K562 (cell line): ENCODE measurements around the gene POLD2. TPM values are rescaled to one million over a fixed set of nuclear protein-coding genes. Genes with fewer than 3 reads are reported as not detected.

Experiments used
- ATAC-seq: fragments of 200-7000 bp; cut with Tn5 transposase; 3 replicates; pipeline ENCODE4 v1.9.1; 2020; ENCODE audit warnings: moderate library complexity
- BruUV-seq: library from RNA; stranded (reverse); fragments of 400-500 nt; replicated peaks from 2 replicates; lab custom pipeline; 2021; lab: Mats Ljungman, UMichigan
- CTCF ChIA-PET: fragments of 300-600 bp; formaldehyde crosslinking; extraction: SDS; loops from one replicate; lab custom pipeline; 2021; ENCODE audit warnings: low intra/inter-chr PET ratio; lab: Yijun Ruan, JAX
- POLR2A ChIA-PET: fragments of 300-600, 350-650 bp; sonication (Branson Sonifier 250); formaldehyde crosslinking; extraction: SDS; loops from one replicate; lab custom pipeline; 2021; ENCODE audit warnings: antibody characterized with exemption, inconsistent platforms; lab: Yijun Ruan, JAX
- DNase-seq, 4 experiments: peaks; one replicate each; pipeline versions ENCODE4 v3.0.0 to v3.0.0-alpha.2; 2011 to 2018; ENCODE audit warnings: low spot score in 3 of 4, mixed read lengths in 3 of 4; ENCODE audit errors: extremely low read depth in 1 of 4
- FAIRE-seq: peaks from 2 replicates; lab custom pipeline; 2011; peaks lifted over from hg19 to GRCh38; lab: Jason Lieb, UNC
- H2AFZ ChIP-seq: 2 replicates; pipeline ENCODE4 v1.6.0; 2011; ENCODE audit warnings: low read depth, low read length, control low read depth, inconsistent platforms
- H3K27ac ChIP-seq: fragments of 200-600 bp; 3 replicates; pipeline ENCODE4 v1.8.0; 2011; ENCODE audit warnings: low read depth, mild to moderate bottlenecking, control low read depth, inconsistent platforms, low read length, moderate library complexity, mixed read lengths; ENCODE audit errors: extremely low read depth
- H3K27me3 ChIP-seq, 2 experiments: fragments of 300-600 bp in 1 of 2; 2 replicates in 1 of 2; 3 replicates in 1 of 2; pipeline versions ENCODE4 v1.6.0 to v1.8.0; 2011; ENCODE audit warnings: inconsistent platforms in 2 of 2, low read length in 2 of 2, mild to moderate bottlenecking in 1 of 2, mixed read lengths in 1 of 2, moderate library complexity in 1 of 2; ENCODE audit not compliant: control insufficient read depth in 2 of 2, insufficient read depth in 2 of 2
- H3K36me3 ChIP-seq: fragments of 300-600 bp; 3 replicates; pipeline ENCODE4 v1.8.0; 2011; ENCODE audit warnings: mild to moderate bottlenecking, low read length, inconsistent platforms; ENCODE audit not compliant: control insufficient read depth, insufficient read depth
- H3K4me1 ChIP-seq, 2 experiments: fragments of 200-600 bp in 1 of 2; replicated peaks in 1 of 2; 2 replicates in 1 of 2; 3 replicates in 1 of 2; pipeline versions ENCODE4 v1.5.1 to v1.8.0; 2011; ENCODE audit warnings: inconsistent platforms in 2 of 2, low read length in 2 of 2, mild to moderate bottlenecking in 1 of 2, mixed read lengths in 1 of 2, moderate library complexity in 1 of 2; ENCODE audit not compliant: control insufficient read depth in 2 of 2, insufficient read depth in 2 of 2
- H3K4me2 ChIP-seq: 2 replicates; pipeline ENCODE4 v1.6.1; 2011; ENCODE audit warnings: low read length, control low read depth, inconsistent platforms, mixed read lengths; ENCODE audit not compliant: insufficient read depth
- H3K4me3 ChIP-seq: fragments of 200-600 bp; sonication (generic), shearing (Covaris generic); 2 replicates; pipeline ENCODE4 v1.5.1; 2016; ENCODE audit warnings: control low read depth, inconsistent platforms
- H3K79me2 ChIP-seq: fragments of 200-600 bp; 3 replicates; pipeline ENCODE4 v1.8.0; 2011; ENCODE audit warnings: low read length, inconsistent platforms; ENCODE audit not compliant: control insufficient read depth, insufficient read depth
- H3K9ac ChIP-seq, 2 experiments: 2 replicates each; pipeline versions ENCODE4 v1.6.0 to v1.6.1; 2011; ENCODE audit warnings: low read depth in 2 of 2, low read length in 2 of 2, control low read depth in 1 of 2, inconsistent platforms in 1 of 2, mild to moderate bottlenecking in 1 of 2, mixed read lengths in 1 of 2; ENCODE audit not compliant: insufficient read depth in 1 of 2
- H3K9me1 ChIP-seq: one replicate; pipeline ENCODE4 v1.6.0; 2011; ENCODE audit warnings: inconsistent platforms, mild to moderate bottlenecking, low read length, moderate library complexity; ENCODE audit not compliant: control insufficient read depth, insufficient read depth
- H3K9me3 ChIP-seq: replicated peaks from 2 replicates; pipeline ENCODE4 v1.5.1; 2011; ENCODE audit warnings: low read depth, low read length, inconsistent platforms; ENCODE audit not compliant: control insufficient read depth, insufficient read depth
- H4K20me1 ChIP-seq: replicated peaks from 2 replicates; pipeline ENCODE4 v1.6.1; 2011; ENCODE audit warnings: low read length, inconsistent platforms, mixed read lengths; ENCODE audit not compliant: control insufficient read depth, insufficient read depth
- RBM14 ChIP-seq: fragments of 200-400 bp; formaldehyde crosslinking; IDR thresholded peaks from 2 replicates; pipeline ENCODE4 v1.6.1; 2018; ENCODE audit warnings: low read depth, mild to moderate bottlenecking, low read length, moderate library complexity, borderline replicate concordance; ENCODE audit not compliant: insufficient read depth
- SNRNP70 ChIP-seq: fragments of 200-400 bp; formaldehyde crosslinking; optimal IDR thresholded peaks from 2 replicates; pipeline ENCODE3; 2017; ENCODE audit warnings: low read depth, low read length
- ZNF57 ChIP-seq: fragments of 450-650 bp; formaldehyde crosslinking; IDR thresholded peaks from 2 replicates; pipeline ENCODE4 v1.4.0; 2020; ENCODE audit warnings: mild to moderate bottlenecking, moderate library complexity
- ZNF696 ChIP-seq: fragments of 250-450 bp; sonication (Bioruptor Pico); conservative IDR thresholded peaks from 2 replicates; pipeline ENCODE4 v1.4.0; 2020; ENCODE audit warnings: mild to moderate bottlenecking, moderate library complexity
- WGBS: fragments of 100-300 bp; shearing (Covaris generic); methylation state at CpG from one replicate; pipeline ENCODE4 v1.1.6; 2016; ENCODE audit warnings: low coverage, mixed read lengths; ENCODE audit not compliant: insufficient coverage; ENCODE audit errors: missing lambda C conversion rate; 5-methylcytosine and 5-hydroxymethylcytosine counted together
- in situ Hi-C: fragments of 300-500 bp; cut with MboI; formaldehyde crosslinking; loops from 4 replicates; pipeline ENCODE4 v1.15.0; 2018; ENCODE audit warnings: inconsistent platforms, mixed read lengths
- intact Hi-C: fragments of 100-400 bp; cut with micrococcal nuclease; formaldehyde crosslinking; loops from 2 replicates; pipeline ENCODE4 v1.14.2; 2022
- polyA plus RNA-seq, 8 experiments: library from polyadenylated mRNA; depleted of rRNA in 4 of 8; stranded (reverse) in 5 of 8; unstranded in 3 of 8; fragments of >200 nt; fragmentation: Nextera tagmentation in 2 of 8; fragmentation: Illumina TruSeq in 1 of 8; extraction: Ambion mirVana in 2 of 8; extraction: Trizol in 1 of 8; gene quantifications; 2 replicates each; pipeline versions ENCODE4 v1.2.1 to v1.2.3, GENCODE V29; 2011 to 2014; ENCODE audit warnings: inconsistent platforms in 1 of 8, missing spikeins in 1 of 8
- total RNA-seq, 7 experiments: library from RNA; depleted of rRNA in 6 of 7; stranded (reverse); fragments of >200 nt in 6 of 7; fragmentation: Illumina TruSeq in 2 of 7; extraction: Trizol in 2 of 7; gene quantifications; 2 replicates each; pipeline versions ENCODE4 v1.2.1 to v1.2.3, GENCODE V29; 2011 to 2021; ENCODE audit warnings: low replicate concordance in 1 of 7
- TF ChIP-seq, protein P1 (sequence below): fragments of 450-650 bp; IDR thresholded peaks from 2 replicates; pipeline ENCODE4 v1.6.1; 2016; ENCODE audit warnings: mild to moderate bottlenecking, moderate library complexity
- TF ChIP-seq, protein P2 (sequence below): fragments of 200-800 bp; sonication (Bioruptor generic); IDR thresholded peaks from 2 replicates; pipeline ENCODE4 v1.6.1; 2017; ENCODE audit warnings: missing genetic modification characterization, missing compliant biosample characterization
- TF ChIP-seq, protein P3 (sequence below), 2 experiments: fragments of 450-650 bp in 1 of 2; sonication (generic) in 1 of 2; formaldehyde crosslinking in 1 of 2; IDR thresholded peaks in 1 of 2; conservative IDR thresholded peaks in 1 of 2; 2 replicates each; pipeline versions ENCODE4 v1.6.1 to v1.8.1; 2016 to 2023; ENCODE audit warnings: mild to moderate bottlenecking in 2 of 2, moderate library complexity in 2 of 2, inconsistent platforms in 1 of 2, missing genetic modification reagents in 1 of 2

POLD2 gene
- total and polyA plus RNA-seq, 9 of the 15 experiments (the other 6 are each of a cell fraction or from before 2014, with no cell fraction given), result 29.7 to 259 (median 225) TPM

DNA sequence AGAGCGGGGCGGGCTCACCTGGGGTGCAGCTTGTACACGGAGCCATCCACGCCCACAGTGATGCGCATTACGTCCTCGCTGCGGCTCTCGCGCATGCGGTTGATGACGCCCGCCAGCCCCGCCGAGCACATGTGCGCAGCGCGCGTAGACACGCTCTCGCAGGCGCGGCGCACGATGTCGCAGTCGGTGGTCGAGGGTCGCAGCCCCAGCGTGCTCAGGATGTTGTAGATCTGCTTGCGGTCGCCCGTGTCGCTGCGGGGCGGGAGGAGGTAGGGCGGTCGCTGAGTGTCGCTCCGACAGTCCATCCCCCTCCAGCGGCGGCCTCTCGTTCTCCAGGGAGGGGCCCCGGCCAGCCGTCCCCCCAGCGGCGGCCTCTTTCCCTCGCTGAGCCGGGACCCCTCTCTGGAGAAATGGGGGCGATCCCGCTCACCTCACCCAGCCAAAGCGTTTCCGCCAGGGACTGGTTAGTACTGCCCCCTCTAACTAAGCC lies 22.2 kb upstream of the POLD2 start:
- H3K36me3 ChIP-seq, result no peaks in the 10 kb centered on the region
- no peaks in the 10 kb centered on the region for H4K20me1 ChIP-seq
- no peak overlapping the region for H3K9ac ChIP-seq
- DNase-seq, result peak in 2 of 4 experiments; percentile 9 to 22
- H3K27ac ChIP-seq, result no peak overlapping the region
- H3K4me1 ChIP-seq, result peaks cover 21 to 62% of the 10 kb centered on the region in 2 experiments
- in situ Hi-C loops, result no loop called here
- FAIRE-seq, result no peak
- H3K27me3 ChIP-seq, result no peaks in the 10 kb centered on the region
- H3K4me2 ChIP-seq, result peak overlapping the region; percentile 64
- ChIA-PET CTCF (no interaction called here), POLR2A (no interaction called here)
- no peak for ATAC-seq
- H3K9me3 ChIP-seq, result no peaks in the 10 kb centered on the region
- intact Hi-C loops, result loop anchor here (5.0 kb wide), 1 partner anchor 52 kb away; no protein-coding TSS in a partner anchor
- no peak overlapping the region for H3K4me3 ChIP-seq
- no peaks in the 10 kb centered on the region for H3K9me1 ChIP-seq
- WGBS, result 43% methylated on average over 16 of the region's 53 CpGs
- BruUV-seq, result no TSS peak
- H2AFZ ChIP-seq, result peak overlapping the region; percentile 61
- H3K79me2 ChIP-seq, result no peaks in the 10 kb centered on the region
- no peak for TF ChIP-seq SNRNP70
- TF ChIP-seq, protein P1, sequence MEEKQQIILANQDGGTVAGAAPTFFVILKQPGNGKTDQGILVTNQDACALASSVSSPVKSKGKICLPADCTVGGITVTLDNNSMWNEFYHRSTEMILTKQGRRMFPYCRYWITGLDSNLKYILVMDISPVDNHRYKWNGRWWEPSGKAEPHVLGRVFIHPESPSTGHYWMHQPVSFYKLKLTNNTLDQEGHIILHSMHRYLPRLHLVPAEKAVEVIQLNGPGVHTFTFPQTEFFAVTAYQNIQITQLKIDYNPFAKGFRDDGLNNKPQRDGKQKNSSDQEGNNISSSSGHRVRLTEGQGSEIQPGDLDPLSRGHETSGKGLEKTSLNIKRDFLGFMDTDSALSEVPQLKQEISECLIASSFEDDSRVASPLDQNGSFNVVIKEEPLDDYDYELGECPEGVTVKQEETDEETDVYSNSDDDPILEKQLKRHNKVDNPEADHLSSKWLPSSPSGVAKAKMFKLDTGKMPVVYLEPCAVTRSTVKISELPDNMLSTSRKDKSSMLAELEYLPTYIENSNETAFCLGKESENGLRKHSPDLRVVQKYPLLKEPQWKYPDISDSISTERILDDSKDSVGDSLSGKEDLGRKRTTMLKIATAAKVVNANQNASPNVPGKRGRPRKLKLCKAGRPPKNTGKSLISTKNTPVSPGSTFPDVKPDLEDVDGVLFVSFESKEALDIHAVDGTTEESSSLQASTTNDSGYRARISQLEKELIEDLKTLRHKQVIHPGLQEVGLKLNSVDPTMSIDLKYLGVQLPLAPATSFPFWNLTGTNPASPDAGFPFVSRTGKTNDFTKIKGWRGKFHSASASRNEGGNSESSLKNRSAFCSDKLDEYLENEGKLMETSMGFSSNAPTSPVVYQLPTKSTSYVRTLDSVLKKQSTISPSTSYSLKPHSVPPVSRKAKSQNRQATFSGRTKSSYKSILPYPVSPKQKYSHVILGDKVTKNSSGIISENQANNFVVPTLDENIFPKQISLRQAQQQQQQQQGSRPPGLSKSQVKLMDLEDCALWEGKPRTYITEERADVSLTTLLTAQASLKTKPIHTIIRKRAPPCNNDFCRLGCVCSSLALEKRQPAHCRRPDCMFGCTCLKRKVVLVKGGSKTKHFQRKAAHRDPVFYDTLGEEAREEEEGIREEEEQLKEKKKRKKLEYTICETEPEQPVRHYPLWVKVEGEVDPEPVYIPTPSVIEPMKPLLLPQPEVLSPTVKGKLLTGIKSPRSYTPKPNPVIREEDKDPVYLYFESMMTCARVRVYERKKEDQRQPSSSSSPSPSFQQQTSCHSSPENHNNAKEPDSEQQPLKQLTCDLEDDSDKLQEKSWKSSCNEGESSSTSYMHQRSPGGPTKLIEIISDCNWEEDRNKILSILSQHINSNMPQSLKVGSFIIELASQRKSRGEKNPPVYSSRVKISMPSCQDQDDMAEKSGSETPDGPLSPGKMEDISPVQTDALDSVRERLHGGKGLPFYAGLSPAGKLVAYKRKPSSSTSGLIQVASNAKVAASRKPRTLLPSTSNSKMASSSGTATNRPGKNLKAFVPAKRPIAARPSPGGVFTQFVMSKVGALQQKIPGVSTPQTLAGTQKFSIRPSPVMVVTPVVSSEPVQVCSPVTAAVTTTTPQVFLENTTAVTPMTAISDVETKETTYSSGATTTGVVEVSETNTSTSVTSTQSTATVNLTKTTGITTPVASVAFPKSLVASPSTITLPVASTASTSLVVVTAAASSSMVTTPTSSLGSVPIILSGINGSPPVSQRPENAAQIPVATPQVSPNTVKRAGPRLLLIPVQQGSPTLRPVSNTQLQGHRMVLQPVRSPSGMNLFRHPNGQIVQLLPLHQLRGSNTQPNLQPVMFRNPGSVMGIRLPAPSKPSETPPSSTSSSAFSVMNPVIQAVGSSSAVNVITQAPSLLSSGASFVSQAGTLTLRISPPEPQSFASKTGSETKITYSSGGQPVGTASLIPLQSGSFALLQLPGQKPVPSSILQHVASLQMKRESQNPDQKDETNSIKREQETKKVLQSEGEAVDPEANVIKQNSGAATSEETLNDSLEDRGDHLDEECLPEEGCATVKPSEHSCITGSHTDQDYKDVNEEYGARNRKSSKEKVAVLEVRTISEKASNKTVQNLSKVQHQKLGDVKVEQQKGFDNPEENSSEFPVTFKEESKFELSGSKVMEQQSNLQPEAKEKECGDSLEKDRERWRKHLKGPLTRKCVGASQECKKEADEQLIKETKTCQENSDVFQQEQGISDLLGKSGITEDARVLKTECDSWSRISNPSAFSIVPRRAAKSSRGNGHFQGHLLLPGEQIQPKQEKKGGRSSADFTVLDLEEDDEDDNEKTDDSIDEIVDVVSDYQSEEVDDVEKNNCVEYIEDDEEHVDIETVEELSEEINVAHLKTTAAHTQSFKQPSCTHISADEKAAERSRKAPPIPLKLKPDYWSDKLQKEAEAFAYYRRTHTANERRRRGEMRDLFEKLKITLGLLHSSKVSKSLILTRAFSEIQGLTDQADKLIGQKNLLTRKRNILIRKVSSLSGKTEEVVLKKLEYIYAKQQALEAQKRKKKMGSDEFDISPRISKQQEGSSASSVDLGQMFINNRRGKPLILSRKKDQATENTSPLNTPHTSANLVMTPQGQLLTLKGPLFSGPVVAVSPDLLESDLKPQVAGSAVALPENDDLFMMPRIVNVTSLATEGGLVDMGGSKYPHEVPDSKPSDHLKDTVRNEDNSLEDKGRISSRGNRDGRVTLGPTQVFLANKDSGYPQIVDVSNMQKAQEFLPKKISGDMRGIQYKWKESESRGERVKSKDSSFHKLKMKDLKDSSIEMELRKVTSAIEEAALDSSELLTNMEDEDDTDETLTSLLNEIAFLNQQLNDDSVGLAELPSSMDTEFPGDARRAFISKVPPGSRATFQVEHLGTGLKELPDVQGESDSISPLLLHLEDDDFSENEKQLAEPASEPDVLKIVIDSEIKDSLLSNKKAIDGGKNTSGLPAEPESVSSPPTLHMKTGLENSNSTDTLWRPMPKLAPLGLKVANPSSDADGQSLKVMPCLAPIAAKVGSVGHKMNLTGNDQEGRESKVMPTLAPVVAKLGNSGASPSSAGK, result peak; percentile 15; the same call in 1 of the 2 replicates
- no peak for TF ChIP-seq ZNF696 (CRISPR knock-in tag)
- TF ChIP-seq, protein P2, sequence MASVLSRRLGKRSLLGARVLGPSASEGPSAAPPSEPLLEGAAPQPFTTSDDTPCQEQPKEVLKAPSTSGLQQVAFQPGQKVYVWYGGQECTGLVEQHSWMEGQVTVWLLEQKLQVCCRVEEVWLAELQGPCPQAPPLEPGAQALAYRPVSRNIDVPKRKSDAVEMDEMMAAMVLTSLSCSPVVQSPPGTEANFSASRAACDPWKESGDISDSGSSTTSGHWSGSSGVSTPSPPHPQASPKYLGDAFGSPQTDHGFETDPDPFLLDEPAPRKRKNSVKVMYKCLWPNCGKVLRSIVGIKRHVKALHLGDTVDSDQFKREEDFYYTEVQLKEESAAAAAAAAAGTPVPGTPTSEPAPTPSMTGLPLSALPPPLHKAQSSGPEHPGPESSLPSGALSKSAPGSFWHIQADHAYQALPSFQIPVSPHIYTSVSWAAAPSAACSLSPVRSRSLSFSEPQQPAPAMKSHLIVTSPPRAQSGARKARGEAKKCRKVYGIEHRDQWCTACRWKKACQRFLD (CRISPR knock-in tag), result 0 out of 2 replicates have a peak, but pooled peaks have one; percentile 15
- 0 out of 2 replicates have a peak, but pooled peaks have one; percentile 24 for TF ChIP-seq RBM14
- TF ChIP-seq ZNF57 (CRISPR knock-in tag), result no peak
- TF ChIP-seq, protein P3, sequence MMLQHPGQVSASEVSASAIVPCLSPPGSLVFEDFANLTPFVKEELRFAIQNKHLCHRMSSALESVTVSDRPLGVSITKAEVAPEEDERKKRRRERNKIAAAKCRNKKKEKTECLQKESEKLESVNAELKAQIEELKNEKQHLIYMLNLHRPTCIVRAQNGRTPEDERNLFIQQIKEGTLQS (IDR thresholded peaks at IDR 0.05), result peak; percentile 14; the same call in 1 of the 2 replicates
- TF ChIP-seq, protein P3 (CRISPR knock-in tag; conservative IDR thresholded peaks at IDR 0.05), result no peak
